HG03066 (cell line): Measurements from ENCODE around the gene TENT4B.
"Not testable (repeated sequence)": the region's sequence is repeated elsewhere in the genome, so short reads cannot be mapped to it uniquely, and the experiment has no call there.

ENCODE experiments used
- ATAC-seq: cut with Tn5 transposase; IDR thresholded peaks from one replicate; pipeline ENCODE4 v1.9.1; 2021; ENCODE audit warnings: low read depth; ENCODE audit not compliant: unreplicated experiment

Gene TENT4B

GRCh38 chr16:50227120-50227519 is 74.0 kb downstream of the TENT4B start:
- ATAC-seq: no peak

GRCh38 chr16:50227665-50228064 is 74.6 kb downstream of the TENT4B start:
- no peak for ATAC-seq

- ATAC-seq: no peak
Measured at GRCh38 chr16:50228364-50228868, 75.3 kb downstream of the TENT4B start.

- no peak for ATAC-seq
Measured at GRCh38 chr16:50229149-50229726, 76.1 kb downstream of the TENT4B start.

DNA sequence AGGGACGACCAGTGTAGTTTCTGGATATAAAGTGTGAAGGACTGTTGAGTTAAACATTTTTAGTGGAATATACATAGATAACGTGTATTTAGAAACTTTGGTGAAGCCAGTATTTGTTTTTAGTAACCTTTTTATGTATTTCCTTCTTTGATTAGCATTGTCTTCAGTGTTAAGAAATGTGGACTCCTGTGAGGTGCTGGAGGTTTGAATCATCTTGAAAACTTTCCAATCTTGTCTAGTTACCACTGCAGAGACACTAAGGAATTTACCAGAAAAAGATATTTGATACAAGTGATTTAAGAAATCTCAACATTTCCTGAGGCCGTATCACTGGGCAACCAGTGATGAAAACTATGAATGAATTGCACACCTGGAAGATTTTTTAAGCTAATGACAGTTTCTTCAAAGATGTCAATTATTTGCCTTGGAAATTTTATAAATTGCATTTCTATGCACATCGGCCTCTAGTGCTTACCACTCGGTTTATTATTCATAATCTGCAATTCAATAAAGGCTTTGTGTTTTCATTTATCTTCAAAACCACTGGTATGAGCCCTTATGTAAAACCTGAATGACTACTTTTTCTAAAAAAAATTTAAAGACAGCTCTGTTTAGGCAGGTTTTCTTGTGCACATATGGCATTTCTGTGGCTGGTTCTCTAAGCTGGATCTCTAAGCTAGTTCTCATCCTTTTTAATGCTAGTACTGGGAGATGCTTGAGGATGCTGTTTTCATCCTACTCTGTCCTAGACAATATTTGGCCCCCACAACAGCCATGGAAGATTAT is 81.9 kb downstream of the TENT4B start:
- ATAC-seq: no peak

DNA sequence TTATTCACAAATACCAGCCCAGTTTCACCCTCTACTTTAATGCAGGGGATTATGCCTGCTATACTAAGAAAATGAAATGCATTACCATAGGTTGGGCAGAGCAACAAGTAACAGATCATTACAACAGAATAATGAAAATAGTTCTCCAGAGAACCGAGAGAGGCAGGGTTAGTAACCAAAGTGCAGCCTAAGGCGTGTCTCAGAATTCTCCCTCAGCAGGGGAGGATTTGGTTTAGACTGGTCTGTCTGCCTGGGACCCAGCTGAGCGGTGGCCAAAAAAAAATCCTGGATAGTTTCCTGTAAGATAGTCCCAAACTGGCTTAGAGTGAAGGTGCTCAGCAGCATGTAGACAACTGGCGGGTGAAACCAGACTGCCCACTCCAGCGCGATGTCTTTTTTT is 82.5 kb downstream of the TENT4B start:
- no peak for ATAC-seq

DNA sequence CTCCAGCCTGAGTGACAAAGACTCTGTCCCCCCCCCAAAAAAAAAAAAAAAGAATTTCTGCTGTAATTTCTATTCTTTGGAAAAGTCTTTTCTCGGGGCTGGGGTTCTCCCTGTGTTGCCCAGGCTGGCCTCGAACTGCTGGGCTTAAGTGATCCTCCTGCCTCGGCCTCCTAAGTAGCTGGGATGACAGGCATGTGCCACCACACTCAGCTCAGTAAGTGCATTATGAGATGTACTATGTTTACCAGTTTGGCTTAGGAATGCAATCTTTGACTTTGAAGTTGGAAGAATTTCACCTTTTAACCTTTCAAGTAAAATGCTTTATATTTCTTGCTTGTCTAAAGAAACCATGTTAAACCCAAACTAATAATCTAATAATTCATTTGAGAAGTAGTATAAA is 85.2 kb downstream of the TENT4B start:
- no peak for ATAC-seq

DNA sequence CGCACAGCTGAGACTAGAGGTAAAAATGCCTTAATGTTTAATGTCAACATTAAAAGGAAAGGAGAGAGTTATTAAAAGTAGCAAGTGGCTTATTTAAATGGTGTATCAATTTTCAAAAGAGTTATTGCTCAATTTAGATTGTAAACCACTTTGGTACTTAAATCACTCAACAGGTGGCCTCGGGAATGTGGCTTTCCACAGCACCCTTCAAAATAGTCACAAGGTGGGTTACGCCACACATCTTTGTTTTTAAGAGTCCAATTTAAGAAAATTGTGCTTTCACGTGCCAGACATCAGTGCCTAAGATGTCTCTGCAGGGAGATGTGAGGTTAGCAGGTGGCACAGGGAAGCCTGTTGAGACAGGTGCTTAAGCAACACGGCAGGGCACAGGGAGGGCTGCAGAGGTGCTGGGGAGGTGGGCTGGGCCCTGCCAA is 85.8 kb downstream of the TENT4B start:
- ATAC-seq: no peak

- ATAC-seq: not testable (repeated sequence)
Measured at GRCh38 chr16:50243024-50243423, 89.9 kb downstream of the TENT4B start.

- ATAC-seq: no peak
Measured at GRCh38 chr16:50244140-50244503, 91.0 kb downstream of the TENT4B start.

DNA sequence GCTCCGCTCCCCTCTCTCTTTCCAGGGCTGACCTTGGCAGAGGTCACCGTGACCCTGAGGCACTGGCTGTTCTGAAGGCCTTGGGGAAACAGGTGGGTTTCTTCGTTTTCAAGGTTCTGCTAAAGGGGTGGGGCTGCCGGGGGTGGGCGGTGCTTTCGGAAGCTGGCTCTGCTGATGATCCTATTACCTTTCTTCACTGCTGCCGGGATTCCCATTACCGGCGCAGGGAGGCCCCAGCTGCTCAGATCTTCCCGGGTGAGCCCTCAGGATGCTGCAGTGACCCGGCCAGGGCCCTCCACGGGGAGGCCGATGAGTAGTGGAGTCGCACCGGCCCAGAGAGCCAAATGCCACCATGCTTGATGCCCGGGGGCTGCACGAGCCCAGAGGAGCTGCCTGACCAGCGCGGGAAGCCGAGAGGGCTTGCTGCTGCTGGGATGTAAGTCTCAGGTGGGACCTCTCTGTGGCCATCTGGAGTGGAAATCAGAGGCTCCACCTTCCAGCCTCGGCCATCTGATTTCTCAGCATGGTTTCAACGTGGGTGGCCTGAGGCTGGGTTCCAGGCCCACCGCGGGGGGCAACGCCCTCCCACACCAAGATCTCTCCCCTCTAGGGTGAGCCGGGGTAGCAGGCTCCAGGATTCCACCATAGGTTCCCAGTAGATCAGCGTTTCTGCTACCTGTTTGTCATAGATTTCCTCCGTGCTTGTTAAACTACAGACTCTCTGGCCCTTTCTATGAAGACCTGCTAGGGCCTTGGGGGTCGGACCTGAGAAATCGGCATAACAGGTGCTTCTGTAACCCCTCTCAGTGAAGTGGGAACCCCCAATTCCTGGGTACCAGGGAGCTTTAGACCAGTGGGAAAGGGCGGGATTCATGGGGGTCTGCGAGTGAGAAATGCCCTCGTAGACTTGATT is 91.7 kb downstream of the TENT4B start:
- no peak for ATAC-seq

DNA sequence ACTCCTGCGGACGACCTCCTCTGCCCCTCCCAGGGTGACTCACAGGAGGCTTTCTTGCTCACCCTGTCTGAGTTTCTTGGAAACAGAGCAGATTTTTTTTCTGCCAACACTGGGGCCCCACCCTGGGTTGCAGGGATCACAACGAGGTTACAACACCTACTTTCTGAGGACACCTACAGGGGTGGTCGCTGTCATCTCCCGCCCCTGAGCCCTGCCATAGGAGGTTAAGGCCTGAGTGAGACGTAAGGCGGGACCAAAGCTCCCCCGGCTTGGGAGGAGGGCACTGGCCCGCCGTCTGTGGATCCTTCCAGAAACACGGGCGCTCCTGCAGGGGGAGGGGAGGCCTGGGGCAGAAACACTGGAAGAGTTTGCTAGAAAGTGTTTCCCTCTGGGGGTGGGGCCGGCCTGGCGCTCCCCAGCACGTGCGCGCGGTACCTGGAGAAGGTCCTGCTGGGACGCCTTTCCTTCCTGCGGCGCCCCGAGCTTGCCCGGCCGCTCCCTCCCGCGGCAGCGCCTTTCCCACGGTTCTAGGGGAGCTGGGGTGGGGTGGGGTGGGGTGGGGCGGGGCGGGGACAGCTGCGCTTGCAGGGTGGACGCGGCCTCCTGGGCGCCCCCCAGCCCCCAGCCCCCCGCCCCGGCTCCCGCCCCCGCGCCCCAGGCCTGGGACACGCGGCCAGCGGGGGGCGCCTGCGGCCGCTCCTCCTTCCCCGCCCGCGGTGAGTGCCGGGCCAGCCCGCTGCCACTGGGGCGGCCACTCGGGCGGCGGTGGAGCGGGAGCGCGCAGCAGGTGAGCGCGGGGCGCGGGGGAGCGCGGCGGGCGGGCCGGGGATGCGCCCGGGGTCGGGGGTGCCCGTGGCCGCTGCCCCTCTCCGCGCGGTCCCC is 92.6 kb downstream of the TENT4B start:
- ATAC-seq: peak; percentile 64

GRCh38 chr16:50246299-50247122 is 93.4 kb downstream of the TENT4B start:
- peak; percentile 28 for ATAC-seq

- ATAC-seq: no peak
Measured at GRCh38 chr16:50247123-50247905, 94.2 kb downstream of the TENT4B start.

- ATAC-seq: no peak
Measured at GRCh38 chr16:50247906-50248608, 95.0 kb downstream of the TENT4B start.

- no peak for ATAC-seq
Measured at GRCh38 chr16:50248845-50249244, 95.7 kb downstream of the TENT4B start.

GRCh38 chr16:50251375-50252081 is 98.4 kb downstream of the TENT4B start:
- no peak for ATAC-seq
